H1 (cell line): ENCODE measurements around the gene NET1.
"Not testable (repeated sequence)": the region's sequence is repeated elsewhere in the genome, so short reads cannot be mapped to it uniquely, and the experiment has no call there.

Source experiments
- CHD2 ChIP-seq: IDR thresholded peaks from 2 replicates; pipeline ENCODE4 v1.6.1; 2012; ENCODE audit warnings: low read length, improper control_type of control experiment
- CTCF ChIP-seq, 3 experiments: IDR thresholded peaks; 1 replicate in 2 of 3; 2 replicates in 1 of 3; pipeline versions ENCODE4 v1.5.1 to v1.6.1; 2011; ENCODE audit warnings: low read length in 3 of 3, mild to moderate bottlenecking in 3 of 3, inconsistent platforms in 2 of 3, low read depth in 1 of 3, moderate library complexity in 1 of 3; ENCODE audit not compliant: insufficient read depth in 1 of 3; ENCODE audit errors: control extremely low read depth in 1 of 3
- GABPA ChIP-seq: IDR thresholded peaks from 2 replicates; pipeline ENCODE4 v1.6.1; 2011; ENCODE audit warnings: mild to moderate bottlenecking, low read length, moderate library complexity, borderline replicate concordance; ENCODE audit not compliant: insufficient read depth
- JUND ChIP-seq: IDR thresholded peaks from 2 replicates; pipeline ENCODE4 v1.6.1; 2011; ENCODE audit warnings: mild to moderate bottlenecking, improper control_type of control experiment, low read length
- KDM1A ChIP-seq: fragments of 200-600, 300-600 bp; sonication (generic); IDR thresholded peaks from 2 replicates; pipeline ENCODE4 v1.7.1; 2016; ENCODE audit warnings: mild to moderate bottlenecking, low read length, borderline replicate concordance
- PHF8 ChIP-seq: fragments of 200-600 bp; sonication (generic); conservative IDR thresholded peaks from 2 replicates; pipeline ENCODE4 v1.7.1; 2012; ENCODE audit warnings: low read depth, mild to moderate bottlenecking, inconsistent platforms, low read length, moderate library complexity
- POLR2A ChIP-seq, 2 experiments: IDR thresholded peaks; 1 replicate in 1 of 2; 2 replicates in 1 of 2; pipeline ENCODE4 v1.6.1; 2011; ENCODE audit warnings: low read depth in 2 of 2, low read length in 2 of 2, mild to moderate bottlenecking in 2 of 2; ENCODE audit errors: control extremely low read depth in 1 of 2
- POLR2AphosphoS5 ChIP-seq: IDR thresholded peaks from 2 replicates; pipeline ENCODE4 v1.6.1; 2011; ENCODE audit warnings: low read depth, low read length
- RFX5 ChIP-seq: IDR thresholded peaks from 2 replicates; pipeline ENCODE4 v1.6.1; 2011; ENCODE audit warnings: low read depth, low read length, improper control_type of control experiment, borderline replicate concordance
- SP1 ChIP-seq: IDR thresholded peaks from 2 replicates; pipeline ENCODE4 v1.6.1; 2011; ENCODE audit warnings: low read depth, low read length
- TBP ChIP-seq: IDR thresholded peaks from 2 replicates; pipeline ENCODE4 v1.6.1; 2011; ENCODE audit warnings: low read depth, low read length, improper control_type of control experiment
- YY1 ChIP-seq: IDR thresholded peaks from 2 replicates; pipeline ENCODE4 v1.6.1; 2011; ENCODE audit warnings: low read depth, mild to moderate bottlenecking, low read length
- ZNF274 ChIP-seq: IDR thresholded peaks from 2 replicates; pipeline ENCODE4 v1.7.0; 2012; ENCODE audit warnings: low read length, borderline replicate concordance; ENCODE audit errors: extremely low read depth

DNA sequence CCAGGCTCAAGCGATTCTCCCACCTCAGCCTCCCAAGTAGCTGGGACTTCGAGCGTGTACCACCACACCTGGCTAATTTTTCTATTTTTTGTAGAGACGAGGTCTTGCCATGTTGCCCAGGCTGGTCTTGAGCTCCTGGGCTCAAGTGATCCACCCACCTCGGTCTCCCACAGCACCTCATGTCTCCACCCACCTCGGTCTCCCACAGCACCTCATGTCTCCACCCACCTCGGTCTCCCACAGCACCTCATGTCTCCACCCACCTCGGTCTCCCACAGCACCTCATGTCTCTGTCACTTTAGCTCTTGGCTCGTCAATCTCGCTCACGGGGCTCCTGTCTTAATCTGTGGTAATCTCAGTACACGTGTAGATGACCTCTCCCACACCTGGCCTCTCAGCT is 32.0 kb upstream of the NET1 start:
- TF ChIP-seq KDM1A; TBP; SP1; CTCF (IDR thresholded peaks at IDR 0.05; ENCODE audit: control extremely low read depth in 1 of 3, insufficient read depth in 1 of 3, low read depth in 1 of 3, low read length in 3 of 3); PHF8; RFX5; GABPA; POLR2AphosphoS5; YY1; CHD2; JUND; POLR2A (IDR thresholded peaks at IDR 0.05; ENCODE audit: control extremely low read depth in 1 of 2, low read depth in 2 of 2, low read length in 2 of 2); ZNF274: not testable (repeated sequence)
